Fibroblast of skin of back (primary cell): Measurements from ENCODE around the gene CGB2. TPM values are rescaled to one million over a fixed set of nuclear protein-coding genes. Genes with fewer than 3 reads are reported as not detected.
"Not testable (repeated sequence)": the region's sequence is repeated elsewhere in the genome, so short reads cannot be mapped to it uniquely, and the experiment has no call there.

Source experiments
- DNase-seq: peaks from one replicate; pipeline ENCODE4 v3.0.0-alpha.2; 2013
- polyA plus RNA-seq, 2 experiments: library from polyadenylated mRNA; unstranded; fragments of 120-200 nt; gene quantifications; one replicate each; pipeline ENCODE4 v1.2.1, GENCODE V29; 2013; ENCODE audit not compliant: insufficient read length in 2 of 2

The CGB2 gene
- not detected for polyA plus RNA-seq (2013, experiment 1 of 2; ENCODE audit: insufficient read length)
- 0.24 TPM for polyA plus RNA-seq (2013, experiment 2 of 2; ENCODE audit: insufficient read length)

DNA sequence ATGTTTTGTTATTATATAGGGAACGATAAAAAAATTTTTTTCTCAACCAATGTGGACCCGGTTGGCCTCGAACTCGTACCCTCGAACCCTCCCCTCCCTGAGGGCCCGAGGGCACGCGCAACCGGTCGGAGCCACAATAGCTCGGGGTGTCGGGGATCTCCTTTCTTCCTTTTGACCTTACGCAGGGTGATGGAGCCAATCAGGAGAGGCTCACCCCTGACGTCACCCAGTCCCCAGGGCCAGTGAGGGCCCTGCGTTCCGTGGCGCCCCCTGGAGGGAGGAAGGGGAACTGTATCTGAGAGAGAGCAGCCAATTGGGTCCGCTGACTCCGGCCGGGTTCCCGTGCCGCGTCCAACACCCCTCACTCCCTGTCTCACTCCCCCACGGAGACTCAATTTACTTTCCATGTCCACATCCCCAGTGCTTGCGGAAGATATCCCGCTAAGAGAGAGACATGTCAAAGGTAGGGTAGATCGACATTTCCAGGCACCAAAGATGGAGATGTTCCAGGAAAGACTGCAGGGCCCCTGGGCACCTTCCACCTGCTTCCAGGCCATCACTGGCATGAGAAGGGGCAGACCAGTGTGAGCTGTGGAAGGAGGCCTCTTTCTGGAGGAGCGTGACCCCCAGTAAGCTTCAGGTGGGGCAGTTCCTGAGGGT is at the start of gene CGB2:
Gene CGB2, plus strand, starts transcription at position 249 of the 660 bp plus-strand sequence. Its CDS starts 206 bp downstream, at position 455.
- not testable (repeated sequence) for DNase-seq

DNA sequence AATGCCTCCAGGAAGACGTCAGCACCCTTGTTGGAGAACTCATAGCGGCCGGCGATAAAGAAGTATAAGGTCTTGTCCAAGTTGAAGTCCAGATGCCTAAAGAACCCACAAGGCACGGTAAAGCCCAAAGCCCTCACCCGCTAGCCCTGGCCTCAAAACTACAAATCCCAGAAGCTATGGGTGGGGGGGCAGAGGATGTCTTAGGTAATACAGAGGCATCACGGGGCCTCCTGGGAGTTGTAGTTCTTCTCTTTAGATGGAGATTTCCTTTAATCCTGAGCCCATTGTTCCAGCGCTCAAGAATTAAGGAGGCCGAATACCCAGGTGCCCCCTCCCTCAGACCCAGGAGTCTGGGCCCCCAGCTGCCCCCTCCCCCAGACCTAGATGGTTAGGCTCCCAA is 49.4 kb upstream of the CGB2 start:
- DNase-seq = no peak

DNA sequence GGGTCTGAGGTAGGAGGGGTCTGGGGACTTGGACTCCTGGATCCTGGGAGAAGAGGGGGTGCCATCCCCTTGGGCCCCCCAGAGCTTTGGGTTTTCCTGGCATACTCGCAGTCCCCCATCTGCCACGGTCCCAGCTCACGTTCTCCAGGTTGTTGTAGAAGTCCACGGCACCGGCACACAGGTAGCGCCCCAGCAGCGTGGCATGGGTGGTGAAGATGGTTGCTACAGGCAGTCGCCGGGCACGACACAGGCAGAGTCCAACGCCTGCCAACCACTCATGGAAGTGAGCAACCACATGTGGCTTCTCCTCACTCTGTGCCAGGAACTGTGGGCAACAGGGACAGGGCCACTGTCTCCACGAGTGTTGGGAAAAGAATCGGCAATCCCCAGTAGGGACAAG is 46.0 kb upstream of the CGB2 start:
- DNase-seq = no peak

DNA sequence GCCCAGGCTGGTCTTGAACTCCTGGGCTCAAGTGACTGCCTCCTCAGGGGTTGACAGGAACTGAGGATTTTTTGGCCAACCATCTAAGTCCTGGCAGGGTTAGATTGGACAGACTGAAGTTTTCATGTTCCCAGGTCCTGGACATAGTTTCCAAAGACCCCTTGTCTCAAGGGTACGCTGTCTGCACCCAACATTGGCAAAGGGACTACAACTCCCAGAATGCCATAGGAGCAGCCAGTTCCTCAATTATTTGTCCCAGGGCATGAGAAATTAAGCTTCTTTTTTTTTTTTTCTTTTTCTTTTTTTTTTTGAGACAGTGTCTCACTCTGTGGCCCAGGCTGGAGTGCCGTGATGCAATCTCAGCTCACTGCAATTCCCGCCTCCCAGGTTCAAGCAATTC is 45.5 kb upstream of the CGB2 start:
- DNase-seq = no peak

DNA sequence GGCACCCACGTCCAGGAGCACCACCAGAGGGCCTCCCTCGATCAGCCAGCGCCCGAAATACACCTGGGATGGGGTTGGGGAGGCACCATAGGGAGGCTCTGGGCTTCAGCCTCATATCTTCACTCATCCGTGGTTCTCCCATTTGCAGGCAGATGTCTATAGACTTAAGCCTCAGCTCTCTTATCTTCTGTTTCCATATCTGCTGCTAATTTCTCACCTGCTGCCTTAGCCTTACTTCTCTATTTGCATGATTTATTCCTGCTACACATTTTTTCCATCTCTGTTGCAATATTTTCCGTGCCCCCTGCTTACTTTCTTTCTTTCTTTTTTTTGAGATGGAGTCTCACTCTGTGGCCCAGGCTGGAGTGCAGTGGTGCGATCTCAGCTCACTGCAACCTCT is 44.4 kb upstream of the CGB2 start:
- no peak for DNase-seq

DNA sequence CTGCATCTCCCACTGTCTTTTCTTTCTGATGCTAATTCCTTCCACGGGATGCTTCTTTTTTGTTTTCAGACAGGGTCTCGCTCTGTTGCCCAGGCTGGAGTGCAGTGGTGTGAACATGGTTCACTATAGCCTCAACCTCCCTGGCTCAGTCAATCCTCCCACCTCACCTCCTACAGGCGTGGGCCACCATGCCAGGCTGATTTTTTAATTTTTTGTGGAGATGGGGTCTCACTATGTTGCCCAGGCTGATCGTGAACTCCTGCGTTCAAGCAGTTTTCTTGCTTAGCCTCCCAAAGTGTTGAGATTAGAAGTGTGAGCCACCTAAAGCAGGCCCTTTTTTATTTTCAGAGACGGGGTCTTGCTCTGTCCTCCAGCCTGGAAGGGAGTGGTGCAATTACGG is 43.4 kb upstream of the CGB2 start:
- DNase-seq = no peak

DNA sequence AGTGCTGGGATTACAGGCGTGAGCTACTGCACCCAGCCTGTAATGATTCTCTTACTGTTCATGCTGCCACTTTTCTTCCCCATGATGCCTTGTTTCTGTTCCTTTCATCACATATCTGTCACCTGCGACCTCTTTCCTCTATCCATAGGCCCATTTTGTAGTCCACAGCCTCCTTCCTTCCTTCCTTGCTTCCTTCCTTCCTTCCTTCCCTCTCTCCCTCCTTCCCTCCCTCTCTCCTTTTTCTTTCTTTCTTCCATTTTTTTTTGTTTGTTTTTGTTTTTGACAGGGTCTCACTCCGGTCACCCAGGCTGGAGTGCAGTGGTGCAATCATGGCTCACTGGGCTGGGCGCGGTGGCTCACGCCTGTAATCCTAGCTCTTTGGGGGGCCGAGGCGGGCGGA is 42.8 kb upstream of the CGB2 start:
- no peak for DNase-seq

DNA sequence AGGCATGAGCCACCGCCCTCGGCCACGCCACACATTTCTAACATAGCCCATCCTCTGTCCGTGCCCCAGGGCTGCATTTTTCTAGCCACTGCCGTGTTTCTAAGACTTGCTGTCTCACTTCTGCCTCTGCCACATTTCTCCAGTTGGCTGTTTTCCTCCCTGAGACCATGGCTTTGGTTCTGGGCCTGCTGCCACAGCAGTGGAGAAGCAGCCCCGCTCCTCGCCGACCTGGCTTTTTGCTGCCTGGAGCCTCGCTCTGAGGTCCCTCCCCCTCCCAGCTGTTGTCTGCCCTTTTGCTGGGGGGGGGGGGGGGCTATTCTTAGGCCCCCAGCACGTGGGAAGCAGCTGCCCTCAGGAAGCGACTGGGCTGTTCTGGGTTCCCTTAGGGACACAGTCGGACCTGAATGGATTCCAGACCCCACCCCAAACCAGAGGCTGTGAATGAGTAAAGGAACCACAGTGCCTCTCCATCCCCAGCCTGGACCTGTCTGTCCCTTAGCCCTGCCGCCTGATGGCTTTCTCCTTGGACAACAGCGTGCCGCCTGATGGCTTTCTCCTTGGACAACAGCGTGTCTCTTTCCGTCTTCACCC is 41.9 kb upstream of the CGB2 start:
- DNase-seq = no peak

DNA sequence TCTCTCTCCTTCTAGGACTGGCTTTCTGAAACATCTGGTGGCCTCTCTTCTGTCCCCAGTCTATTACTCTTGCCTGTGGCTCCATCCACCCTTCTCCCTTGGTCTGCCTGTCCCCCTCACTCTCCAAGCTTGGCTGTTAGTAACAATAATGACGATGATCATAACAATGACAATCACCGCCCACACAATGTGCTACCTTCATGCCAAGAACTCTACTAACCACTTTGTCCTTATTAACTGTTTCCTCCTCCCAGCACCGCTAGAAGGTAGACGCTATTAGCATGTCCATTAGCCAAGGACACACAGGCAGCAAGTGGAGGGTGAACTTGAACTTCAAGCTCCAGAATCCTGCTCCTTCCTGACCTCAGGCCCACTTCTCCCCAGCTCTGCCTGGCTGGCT is 41.3 kb upstream of the CGB2 start:
- DNase-seq = no peak

DNA sequence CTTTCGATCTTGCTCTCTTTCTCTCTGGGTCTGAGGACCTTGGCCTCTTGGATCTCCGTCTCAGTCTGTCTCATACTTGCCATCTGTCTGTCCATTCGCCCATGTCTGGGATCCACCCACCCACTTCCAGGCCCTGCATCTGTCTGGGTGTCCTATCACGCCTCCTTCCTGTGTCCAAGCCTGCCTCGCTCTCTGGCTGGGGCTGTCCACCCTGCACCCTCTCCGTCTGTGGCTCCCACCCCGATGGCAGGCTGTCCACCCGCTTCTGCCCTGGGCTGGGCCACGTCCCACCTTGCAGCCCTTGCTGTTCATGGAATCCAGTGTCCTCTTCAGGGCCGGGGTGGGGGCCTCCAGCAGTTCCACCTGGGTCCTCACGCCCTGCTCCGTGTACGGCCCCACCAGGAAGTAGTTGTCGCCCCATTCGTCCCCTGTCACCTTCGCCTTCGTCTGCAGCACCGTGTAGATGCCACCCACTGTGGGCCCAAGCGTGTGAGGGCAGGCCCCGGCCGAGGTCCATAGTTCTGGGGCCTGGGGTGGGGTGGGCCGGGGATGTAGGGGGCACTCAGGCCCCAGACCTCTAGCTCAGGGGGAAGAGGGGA is 40.6 kb upstream of the CGB2 start:
- DNase-seq = no peak

DNA sequence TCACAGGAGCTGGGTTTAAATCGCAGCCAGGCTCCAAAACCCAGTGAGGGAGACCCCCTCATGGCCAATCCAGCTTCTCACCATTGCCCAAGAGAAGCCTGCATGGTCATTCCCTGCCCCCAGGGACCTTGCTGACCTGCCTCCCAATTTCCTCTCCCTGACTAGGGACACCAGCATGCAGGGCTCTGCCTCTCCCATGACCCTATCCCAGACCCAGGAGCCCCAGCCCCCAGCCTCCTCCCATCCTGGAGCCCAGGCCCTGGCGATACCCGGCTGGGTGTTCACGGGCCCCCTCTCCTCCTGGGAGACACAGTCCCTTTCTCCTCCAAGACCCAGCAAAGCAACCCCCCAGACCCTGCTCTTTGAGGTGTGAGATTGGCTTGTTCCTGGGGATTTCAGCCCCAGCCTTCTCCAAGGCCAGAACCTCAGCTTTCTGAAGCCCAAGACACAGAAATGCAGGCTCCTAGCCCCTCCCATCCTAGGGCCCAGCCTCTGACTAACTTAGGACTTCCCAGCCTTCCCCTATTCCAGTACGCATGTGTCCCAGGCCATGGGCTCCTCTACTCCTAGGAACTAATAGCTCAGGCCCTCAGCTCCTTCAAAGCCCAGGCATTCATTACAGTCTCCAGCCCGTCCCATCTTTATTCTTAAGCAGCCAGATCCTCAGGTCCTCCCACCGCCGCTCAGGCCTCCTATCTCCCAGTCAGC is 39.7 kb upstream of the CGB2 start:
- peak; percentile 86 for DNase-seq

DNA sequence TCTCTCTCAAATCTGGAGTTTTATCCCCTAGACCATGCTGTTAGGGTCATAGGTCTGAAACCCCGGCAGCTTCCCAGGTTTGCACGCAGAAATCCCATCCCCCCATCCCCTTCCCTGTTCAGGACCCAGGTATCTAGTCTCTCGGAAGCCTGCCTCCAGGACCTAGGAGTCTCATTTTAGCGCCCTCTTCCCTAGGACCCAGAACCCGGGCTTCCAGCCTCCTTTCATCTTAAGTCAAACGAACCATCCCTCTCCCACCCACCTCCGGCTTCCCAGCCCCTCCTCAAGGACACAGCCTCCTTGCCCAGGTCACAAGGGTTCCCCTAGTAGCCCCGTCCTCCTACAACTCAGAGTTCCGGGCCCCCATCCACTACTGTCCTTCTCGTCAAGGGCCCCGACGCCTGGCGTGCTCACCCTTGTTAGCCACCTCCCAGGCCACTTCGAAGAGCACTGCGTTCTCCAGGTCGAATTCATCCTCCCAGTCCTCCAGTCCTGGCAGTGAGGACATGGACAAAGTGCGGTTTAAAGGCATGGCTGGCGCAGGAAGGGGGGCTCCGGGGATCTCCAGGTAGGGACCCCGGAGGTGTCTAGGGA is 39.0 kb upstream of the CGB2 start:
- no peak for DNase-seq

DNA sequence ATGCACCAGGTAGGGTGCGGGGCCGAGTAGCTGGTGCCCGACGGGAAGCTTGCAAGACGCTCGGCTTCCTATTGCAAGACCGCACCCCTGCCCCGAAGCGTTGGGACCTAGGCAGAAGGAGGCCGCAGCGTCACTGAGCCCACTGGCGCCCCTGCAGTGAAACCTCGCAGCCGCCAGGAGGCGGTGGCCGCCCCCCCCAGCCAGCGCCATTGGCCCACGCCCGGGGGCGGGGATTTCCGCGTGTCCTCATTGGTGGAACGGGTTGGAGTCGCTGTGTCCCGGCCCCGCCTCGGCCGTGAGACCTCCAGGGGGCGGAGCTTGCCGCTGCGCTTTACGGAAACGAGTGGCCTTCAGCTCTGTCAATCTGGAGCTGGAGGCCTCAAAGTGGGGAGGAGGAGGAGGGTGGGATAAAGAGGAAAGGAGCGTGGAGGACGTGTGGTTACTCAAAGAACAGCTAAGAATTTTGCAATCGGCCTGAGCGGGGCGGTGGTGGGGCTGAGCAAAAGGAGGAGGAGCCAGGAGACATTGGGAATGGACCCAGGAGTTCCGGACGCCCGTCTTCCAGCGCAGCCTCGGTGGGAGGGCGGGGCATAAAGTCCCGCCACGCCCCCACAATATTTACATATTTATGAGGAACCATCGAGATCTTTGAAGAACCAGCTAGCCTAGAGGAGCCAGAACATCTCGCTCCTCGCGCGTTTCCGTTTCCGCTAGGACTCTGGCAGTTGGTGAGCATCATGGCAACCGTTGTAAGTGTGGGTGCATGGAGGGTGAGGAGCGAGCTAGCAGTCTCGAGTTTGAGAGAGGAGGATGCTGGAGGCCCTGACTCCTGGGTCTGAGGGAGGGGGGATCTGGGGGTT is 38.3 kb upstream of the CGB2 start, which contains the start of the genes GYS1 and RUVBL2:
Gene GYS1, minus strand, starts transcription at position 135 of the 860 bp plus-strand sequence. CDS start 197 bp downstream, outside the sequence.
Gene RUVBL2, plus strand, starts transcription at position 713 of the 860 bp plus-strand sequence. Its CDS starts 25 bp downstream, at position 738.
- peak; percentile 100 for DNase-seq

DNA sequence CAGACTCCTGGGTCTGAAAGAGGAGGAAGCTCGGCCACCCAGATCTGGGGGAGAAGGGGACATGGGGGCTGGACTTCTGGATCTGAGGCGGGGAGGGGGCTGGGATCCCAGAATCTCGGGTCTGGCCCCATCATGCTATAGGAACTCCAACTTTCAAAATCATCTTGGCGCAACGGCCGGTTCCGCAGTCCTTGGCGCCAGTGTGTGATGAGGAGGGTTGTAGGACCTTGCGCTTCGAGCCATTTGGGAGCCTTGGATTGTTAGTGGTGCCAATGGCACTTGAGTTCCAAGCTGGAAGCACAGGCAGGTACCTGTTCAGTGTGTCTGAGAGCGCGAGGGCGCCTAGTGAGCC is 37.7 kb upstream of the CGB2 start:
- DNase-seq = no peak

DNA sequence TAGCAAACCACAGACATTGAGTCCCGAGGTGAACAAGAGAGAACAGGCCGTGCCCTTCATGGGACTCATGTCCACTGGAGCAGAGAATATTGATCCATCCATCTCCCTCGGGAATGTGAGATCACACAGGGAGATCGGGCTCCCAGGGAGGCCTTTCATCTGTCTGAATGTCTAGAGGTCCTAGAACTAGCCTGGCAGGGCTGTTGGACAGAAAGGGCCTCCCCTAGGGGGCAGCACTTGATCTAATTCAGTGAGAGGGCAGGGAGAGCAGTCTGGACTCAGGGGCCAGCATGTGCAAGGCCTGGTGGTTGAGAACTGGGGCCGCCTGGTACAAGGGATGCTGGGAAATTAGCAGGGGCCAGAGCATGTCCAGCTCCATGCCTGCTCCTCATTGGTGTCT is 33.7 kb upstream of the CGB2 start:
- DNase-seq = peak; percentile 69

DNA sequence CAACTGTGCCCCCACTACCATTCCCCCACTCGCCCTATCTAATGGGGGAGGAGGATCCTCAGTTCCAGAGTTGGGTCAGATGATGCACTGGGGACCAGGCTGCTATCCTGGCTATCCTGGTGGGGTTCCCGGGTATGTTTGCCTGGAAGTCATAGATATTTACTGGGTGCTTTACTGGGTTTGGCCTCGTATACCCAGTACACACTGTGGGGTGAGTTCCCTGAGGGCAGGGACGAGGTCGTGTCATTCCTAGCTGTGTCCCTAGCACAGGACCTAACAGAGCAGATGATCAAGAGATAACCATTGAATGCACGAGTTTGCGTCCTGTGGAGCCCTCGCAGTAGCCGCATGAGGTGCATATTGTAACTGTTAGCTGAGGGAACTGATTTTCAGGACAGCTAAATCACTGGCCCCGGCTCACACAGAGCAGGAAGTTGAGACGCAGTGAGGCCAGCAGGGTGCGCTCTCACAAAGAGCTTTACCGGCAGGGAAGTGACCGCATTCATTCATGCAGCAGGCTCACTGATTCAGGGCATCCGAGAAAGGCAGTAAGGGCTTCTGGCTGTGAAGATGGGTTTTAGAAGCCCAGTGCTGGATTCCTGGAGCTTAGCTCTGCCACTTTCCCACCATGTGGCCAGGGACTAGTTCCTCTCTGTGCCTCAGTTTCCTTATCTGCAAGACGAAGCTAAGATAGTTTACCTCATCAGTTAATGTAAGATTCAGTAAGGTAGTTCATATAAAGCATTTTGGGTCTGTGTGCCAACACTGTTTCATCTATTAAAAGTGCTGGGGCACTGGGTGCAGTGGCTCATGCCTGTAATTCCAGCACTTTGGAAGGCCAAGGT is 32.0 kb upstream of the CGB2 start:
- DNase-seq = peak; percentile 71

DNA sequence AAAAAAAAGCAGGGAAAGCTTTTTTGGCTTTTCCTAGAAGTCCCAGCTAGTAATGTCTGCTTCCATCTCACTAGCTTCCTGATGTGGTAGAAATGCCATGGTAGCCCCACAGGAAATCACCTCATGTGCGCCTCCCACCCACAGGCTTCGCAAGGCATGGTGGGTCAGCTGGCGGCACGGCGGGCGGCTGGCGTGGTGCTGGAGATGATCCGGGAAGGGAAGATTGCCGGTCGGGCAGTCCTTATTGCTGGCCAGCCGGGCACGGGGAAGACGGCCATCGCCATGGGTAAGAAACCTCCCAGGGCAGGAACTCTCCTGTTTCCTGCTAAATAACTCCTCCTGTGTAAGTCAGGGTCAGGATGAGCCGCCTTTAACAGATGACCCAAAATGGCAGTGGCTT is 27.6 kb upstream of the CGB2 start:
- no peak for DNase-seq

DNA sequence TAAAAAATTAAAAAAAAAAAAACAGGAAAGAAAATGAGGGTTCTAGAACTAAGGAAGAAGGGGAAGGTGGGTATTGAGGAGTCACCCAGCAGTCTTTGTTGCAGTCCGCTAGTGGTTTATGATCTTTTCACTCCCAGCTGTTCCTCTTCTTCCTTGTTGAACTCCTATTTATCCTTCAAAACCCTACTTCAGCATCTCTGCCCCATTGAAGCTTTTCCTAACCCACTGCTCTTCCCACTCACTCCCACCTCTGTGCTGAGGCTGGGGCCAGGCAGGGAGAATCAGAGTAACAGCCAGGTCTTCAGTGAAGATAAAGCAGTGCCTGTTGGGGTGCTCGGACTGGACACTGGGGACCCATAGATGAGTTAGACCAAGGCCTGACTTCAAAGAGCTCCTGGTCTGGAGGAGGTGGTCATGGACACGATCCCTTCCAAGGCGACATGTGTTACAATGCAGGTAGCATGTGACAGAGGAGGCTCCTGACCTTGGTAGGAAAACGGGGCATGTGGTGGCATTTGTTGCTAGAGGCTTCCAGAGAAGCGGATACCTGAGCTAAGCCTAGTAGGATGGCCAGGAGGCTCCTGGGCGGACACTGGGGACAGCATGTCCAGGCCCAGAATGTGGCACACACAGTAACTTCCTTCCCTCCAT is 26.6 kb upstream of the CGB2 start:
- DNase-seq = no peak

DNA sequence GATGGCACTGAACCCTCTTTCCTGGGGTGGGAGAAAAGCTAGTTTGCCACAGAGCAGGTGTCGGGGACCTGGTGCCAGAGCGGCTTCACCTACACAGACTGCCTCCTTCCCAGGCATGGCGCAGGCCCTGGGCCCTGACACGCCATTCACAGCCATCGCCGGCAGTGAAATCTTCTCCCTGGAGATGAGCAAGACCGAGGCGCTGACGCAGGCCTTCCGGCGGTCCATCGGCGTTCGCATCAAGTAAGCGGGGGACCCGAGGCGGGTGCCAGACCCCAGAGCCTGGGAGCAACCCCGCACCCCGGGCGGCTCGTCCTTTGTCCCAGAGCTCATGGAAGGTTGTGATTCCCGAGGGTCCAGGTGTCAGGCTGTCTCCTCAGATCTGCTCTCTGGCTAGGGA is 24.8 kb upstream of the CGB2 start:
- DNase-seq = no peak

DNA sequence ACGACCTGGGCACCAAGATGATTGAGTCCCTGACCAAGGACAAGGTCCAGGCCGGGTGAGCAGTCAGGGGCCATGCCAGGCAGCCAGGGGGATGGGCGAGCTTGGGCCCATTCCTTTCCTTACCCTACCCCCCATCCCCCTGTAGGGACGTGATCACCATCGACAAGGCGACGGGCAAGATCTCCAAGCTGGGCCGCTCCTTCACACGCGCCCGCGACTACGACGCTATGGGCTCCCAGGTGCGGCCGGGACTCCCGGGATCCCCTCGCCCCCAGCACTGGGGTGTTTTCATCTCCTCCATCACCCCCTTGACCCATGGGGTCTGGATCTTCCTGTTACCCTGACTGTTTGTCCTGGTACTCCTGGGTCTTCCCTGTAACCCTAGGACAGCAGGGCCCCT is 21.9 kb upstream of the CGB2 start:
- no peak for DNase-seq
